ENCODE data around the gene RBM15B.

Gene RBM15B

GRCh38 chr3:51445544-51446280, 54.6 kb downstream of the RBM15B start:
- no peak for DNase-seq (ENCODE audit: low read depth)

Measured in ELR (cell line).